HepG2 (cell line): ENCODE data around the gene SFTPB.

Experiments used
- CBX1 ChIP-seq: IDR thresholded peaks from one replicate; pipeline ENCODE4 v1.6.1; 2016; ENCODE audit warnings: antibody characterized with exemption, low read depth
- MYNN ChIP-seq: sonication (generic); formaldehyde crosslinking; IDR thresholded peaks from 2 replicates; pipeline ENCODE4 v1.4.0; 2020; ENCODE audit warnings: mild to moderate bottlenecking, low read depth, missing genetic modification reagents
- PITX1 ChIP-seq: sonication (generic); formaldehyde crosslinking; IDR thresholded peaks from 2 replicates; pipeline ENCODE4 v1.5.1; 2020; ENCODE audit warnings: mild to moderate bottlenecking, missing genetic modification reagents
- YY1 ChIP-seq: IDR thresholded peaks from 2 replicates; pipeline ENCODE4 v1.6.1; 2011; ENCODE audit warnings: low read length, low read depth, moderate library complexity, mild to moderate bottlenecking; ENCODE audit not compliant: insufficient read depth, insufficient replicate concordance
- ZNF557 ChIP-seq: sonication (generic); formaldehyde crosslinking; IDR thresholded peaks from 2 replicates; pipeline ENCODE4 v1.4.0; 2020; ENCODE audit warnings: missing genetic modification reagents
- TF ChIP-seq, protein P1 (sequence below): IDR thresholded peaks from 2 replicates; pipeline ENCODE4 v1.6.1; 2016; ENCODE audit warnings: missing compliant biosample characterization, missing genetic modification reagents, borderline replicate concordance
- TF ChIP-seq, protein P2 (sequence below): sonication (generic); formaldehyde crosslinking; IDR thresholded peaks from 2 replicates; pipeline ENCODE4 v1.4.0; 2020; ENCODE audit warnings: missing genetic modification reagents

DNA sequence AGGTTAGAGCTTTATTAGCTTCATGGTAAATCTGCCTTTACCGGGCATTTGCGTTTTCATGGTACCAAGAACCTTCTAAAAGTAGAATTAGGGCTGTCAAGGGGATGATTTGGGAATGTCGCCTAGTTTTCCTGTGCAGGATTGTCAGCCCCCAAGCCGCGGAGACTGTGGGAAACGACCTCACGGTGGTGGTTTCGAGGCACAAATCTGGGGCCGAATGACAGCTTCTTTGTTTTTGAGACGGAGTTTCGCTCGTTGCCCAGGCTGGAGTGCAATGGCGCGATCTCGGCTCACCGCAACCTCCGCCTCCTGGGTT lies 52.6 kb downstream of the SFTPB start:
- TF ChIP-seq, protein P1, sequence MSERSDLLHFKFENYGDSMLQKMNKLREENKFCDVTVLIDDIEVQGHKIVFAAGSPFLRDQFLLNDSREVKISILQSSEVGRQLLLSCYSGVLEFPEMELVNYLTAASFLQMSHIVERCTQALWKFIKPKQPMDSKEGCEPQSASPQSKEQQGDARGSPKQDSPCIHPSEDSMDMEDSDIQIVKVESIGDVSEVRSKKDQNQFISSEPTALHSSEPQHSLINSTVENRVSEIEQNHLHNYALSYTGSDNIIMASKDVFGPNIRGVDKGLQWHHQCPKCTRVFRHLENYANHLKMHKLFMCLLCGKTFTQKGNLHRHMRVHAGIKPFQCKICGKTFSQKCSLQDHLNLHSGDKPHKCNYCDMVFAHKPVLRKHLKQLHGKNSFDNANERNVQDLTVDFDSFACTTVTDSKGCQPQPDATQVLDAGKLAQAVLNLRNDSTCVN (CRISPR knock-in tag) = no peak
- TF ChIP-seq ZNF557 = no peak
- no peak for TF ChIP-seq MYNN
- no peak for TF ChIP-seq CBX1
- no peak for TF ChIP-seq PITX1 (CRISPR knock-in tag)
- no peak for TF ChIP-seq YY1
- TF ChIP-seq, protein P2, sequence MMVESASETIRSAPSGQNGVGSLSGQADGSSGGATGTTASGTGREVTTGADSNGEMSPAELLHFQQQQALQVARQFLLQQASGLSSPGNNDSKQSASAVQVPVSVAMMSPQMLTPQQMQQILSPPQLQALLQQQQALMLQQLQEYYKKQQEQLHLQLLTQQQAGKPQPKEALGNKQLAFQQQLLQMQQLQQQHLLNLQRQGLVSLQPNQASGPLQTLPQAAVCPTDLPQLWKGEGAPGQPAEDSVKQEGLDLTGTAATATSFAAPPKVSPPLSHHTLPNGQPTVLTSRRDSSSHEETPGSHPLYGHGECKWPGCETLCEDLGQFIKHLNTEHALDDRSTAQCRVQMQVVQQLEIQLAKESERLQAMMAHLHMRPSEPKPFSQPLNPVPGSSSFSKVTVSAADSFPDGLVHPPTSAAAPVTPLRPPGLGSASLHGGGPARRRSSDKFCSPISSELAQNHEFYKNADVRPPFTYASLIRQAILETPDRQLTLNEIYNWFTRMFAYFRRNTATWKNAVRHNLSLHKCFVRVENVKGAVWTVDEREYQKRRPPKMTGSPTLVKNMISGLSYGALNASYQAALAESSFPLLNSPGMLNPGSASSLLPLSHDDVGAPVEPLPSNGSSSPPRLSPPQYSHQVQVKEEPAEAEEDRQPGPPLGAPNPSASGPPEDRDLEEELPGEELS (CRISPR knock-in tag) = no peak
